ENCODE results near the gene HOXD8. TPM values are rescaled to one million over a fixed set of nuclear protein-coding genes. Genes with fewer than 3 reads are reported as not detected.

The HOXD8 gene
- polyA plus RNA-seq, 4 donors = 0.89 to 7.3 (median 3.6) TPM

DNA sequence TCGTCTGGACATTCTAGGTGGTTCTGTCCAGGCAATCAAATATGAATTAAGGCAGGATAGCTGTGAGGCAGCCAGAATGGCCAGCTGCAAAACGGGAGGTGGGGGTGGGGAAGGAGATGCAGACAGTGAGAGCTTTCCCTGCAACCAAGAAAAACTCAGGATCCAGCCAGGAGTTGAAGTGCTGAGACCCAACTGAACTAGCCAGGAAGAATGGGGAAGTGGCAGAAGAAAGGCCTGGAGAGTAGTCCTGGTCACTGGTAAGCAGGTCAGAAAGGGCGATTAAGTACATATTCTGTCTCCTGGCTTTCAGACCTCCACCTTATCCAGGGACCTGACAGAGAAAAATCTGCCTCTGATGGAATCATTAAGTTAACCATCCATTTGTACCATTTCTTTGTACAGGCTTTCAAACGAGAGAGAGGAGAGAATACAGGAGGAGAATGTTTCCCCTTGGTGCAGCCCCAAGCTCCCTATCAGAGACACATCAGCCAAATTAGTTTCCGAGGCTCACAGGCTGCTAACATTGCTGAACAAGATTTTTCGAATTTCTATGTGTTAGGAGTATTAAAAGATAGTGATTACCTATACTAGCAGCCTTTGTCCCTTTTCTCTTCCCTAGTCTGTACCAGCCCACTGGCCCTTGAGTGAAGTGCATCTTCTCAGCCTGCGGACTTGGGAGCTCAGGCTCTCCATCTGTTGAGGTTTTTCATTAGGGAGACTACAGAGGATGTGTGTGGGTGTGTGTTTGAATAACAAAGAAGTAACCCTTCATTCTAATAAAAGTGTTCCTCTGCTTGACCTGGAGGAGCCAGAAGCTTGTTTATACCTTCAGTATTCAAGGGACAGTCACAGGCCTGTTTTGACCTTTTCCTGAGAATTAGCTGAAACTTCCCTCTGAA lies 46.5 kb downstream of the HOXD8 start:
- Histone ChIP-seq H3K27ac (ENCODE audit: low read depth in 1 of 3, low read length in 2 of 3) (peak overlapping the region in 1 of 3 donors; percentile 42), H3K4me1 (ENCODE audit: control insufficient read depth in 3 of 3, insufficient read depth in 2 of 3, low read depth in 1 of 3, low read length in 2 of 3) (no peaks in the 10 kb centered on the region), H3K4me3 (ENCODE audit: low read depth in 1 of 3, low read length in 3 of 3) (no peak overlapping the region), H3K9me3 (ENCODE audit: control insufficient read depth in 2 of 2, insufficient read depth in 1 of 2, low read depth in 1 of 2, low read length in 1 of 2) (peaks cover 0 to 4% of the 10 kb centered on the region in 2 donors), H3K27me3 (ENCODE audit: control insufficient read depth in 3 of 3, insufficient read depth in 3 of 3, low read length in 3 of 3) (peaks cover 5 to 91% (median 53%) of the 10 kb centered on the region in 3 donors), H3K36me3 (ENCODE audit: control insufficient read depth in 3 of 3, insufficient read depth in 2 of 3, low read depth in 1 of 3, low read length in 3 of 3) (peaks cover 0 to 2% (median 0%) of the 10 kb centered on the region in 3 donors)
- FAIRE-seq (no peak), DNase-seq (no peak)
- WGBS, 3 donors = 63 to 73% (median 68%) methylated on average over 7 of the region's 7 CpGs

GRCh38 chr2:176177580-176178037 lies 48.1 kb downstream of the HOXD8 start:
- peak overlapping the region in 2 of 3 donors; percentile 13 to 17 for H3K4me3 ChIP-seq (ENCODE audit: low read depth in 1 of 3, low read length in 3 of 3)
- WGBS, 3 donors = 12 to 16% (median 13%) methylated on average over 12 of the region's 12 CpGs
- FAIRE-seq (no peak), DNase-seq (peak in 1 of 2 donors; percentile 22)
- peaks cover 5 to 83% (median 44%) of the 10 kb centered on the region in 3 donors for H3K27me3 ChIP-seq (ENCODE audit: control insufficient read depth in 3 of 3, insufficient read depth in 3 of 3, low read length in 3 of 3)
- H3K36me3 ChIP-seq (ENCODE audit: control insufficient read depth in 3 of 3, insufficient read depth in 2 of 3, low read depth in 1 of 3, low read length in 3 of 3) = no peaks in the 10 kb centered on the region
- no peaks in the 10 kb centered on the region for H3K9me3 ChIP-seq (ENCODE audit: control insufficient read depth in 2 of 2, insufficient read depth in 1 of 2, low read depth in 1 of 2, low read length in 1 of 2)
- H3K27ac ChIP-seq (ENCODE audit: low read depth in 1 of 3, low read length in 2 of 3) = peak overlapping the region in 2 of 3 donors; percentile 9 to 12
- no peaks in the 10 kb centered on the region for H3K4me1 ChIP-seq (ENCODE audit: control insufficient read depth in 3 of 3, insufficient read depth in 2 of 3, low read depth in 1 of 3, low read length in 2 of 3)

DNA sequence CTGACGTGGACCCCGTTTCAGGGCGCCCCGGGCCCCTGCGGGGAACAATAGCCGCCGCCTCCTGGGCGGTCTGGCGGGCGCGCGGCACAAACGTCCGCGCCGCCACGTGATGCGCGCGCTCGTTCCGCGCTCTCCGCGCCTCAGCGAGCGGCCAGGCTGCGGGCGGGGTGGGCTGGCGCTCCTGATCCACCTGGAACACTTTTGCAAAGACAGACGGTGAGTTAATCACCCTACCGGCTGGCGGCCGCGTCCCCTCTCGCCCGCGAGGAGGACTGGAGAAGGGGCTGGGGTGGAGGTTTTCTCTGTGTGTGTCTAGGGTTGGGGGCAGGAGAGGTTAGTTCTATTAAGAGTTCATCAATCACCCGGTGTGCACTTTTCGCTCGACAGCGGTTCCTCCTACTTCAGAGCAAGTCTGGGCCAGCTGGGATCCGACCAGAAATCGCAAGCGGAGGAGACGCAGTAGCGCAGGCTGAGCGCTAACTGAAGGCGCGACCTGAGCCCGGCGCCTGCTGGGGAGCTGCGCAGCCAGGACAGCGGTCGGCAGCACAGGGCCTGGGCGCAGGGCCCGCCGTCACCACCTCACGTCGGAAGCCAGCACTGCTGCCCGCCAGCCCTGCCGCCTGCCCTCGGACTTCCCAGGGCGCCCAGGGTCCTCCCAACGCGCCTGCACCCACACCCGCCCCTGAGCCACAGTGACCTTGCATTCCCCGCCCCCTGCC lies 48.7 kb downstream of the HOXD8 start:
- Histone ChIP-seq H3K4me3 (ENCODE audit: low read depth in 1 of 3, low read length in 3 of 3) (peak overlapping the region; percentile 13 to 17 (median 16)), H3K27ac (ENCODE audit: low read depth in 1 of 3, low read length in 2 of 3) (peak overlapping the region in 2 of 3 donors; percentile 40 to 46), H3K27me3 (ENCODE audit: control insufficient read depth in 3 of 3, insufficient read depth in 3 of 3, low read length in 3 of 3) (peaks cover 5 to 83% (median 40%) of the 10 kb centered on the region in 3 donors), H3K9me3 (ENCODE audit: control insufficient read depth in 2 of 2, insufficient read depth in 1 of 2, low read depth in 1 of 2, low read length in 1 of 2) (no peaks in the 10 kb centered on the region), H3K36me3 (ENCODE audit: control insufficient read depth in 3 of 3, insufficient read depth in 2 of 3, low read depth in 1 of 3, low read length in 3 of 3) (no peaks in the 10 kb centered on the region), H3K4me1 (ENCODE audit: control insufficient read depth in 3 of 3, insufficient read depth in 2 of 3, low read depth in 1 of 3, low read length in 2 of 3) (no peaks in the 10 kb centered on the region)
- 2 to 7% (median 5%) methylated on average over 52 to 68 of the region's 68 CpGs for WGBS, 3 donors
- no peak for FAIRE-seq
- peak in 1 of 2 donors; percentile 36 for DNase-seq

GRCh38 chr2:176178757-176179295 lies 49.3 kb downstream of the HOXD8 start:
- FAIRE-seq (no peak), DNase-seq (no peak)
- Histone ChIP-seq H3K27ac (ENCODE audit: low read depth in 1 of 3, low read length in 2 of 3) (peak overlapping the region in 1 of 3 donors; percentile 40), H3K27me3 (ENCODE audit: control insufficient read depth in 3 of 3, insufficient read depth in 3 of 3, low read length in 3 of 3) (peaks cover 5 to 80% (median 39%) of the 10 kb centered on the region in 3 donors), H3K9me3 (ENCODE audit: control insufficient read depth in 2 of 2, insufficient read depth in 1 of 2, low read depth in 1 of 2, low read length in 1 of 2) (no peaks in the 10 kb centered on the region), H3K4me3 (ENCODE audit: low read depth in 1 of 3, low read length in 3 of 3) (no peak overlapping the region), H3K4me1 (ENCODE audit: control insufficient read depth in 3 of 3, insufficient read depth in 2 of 3, low read depth in 1 of 3, low read length in 2 of 3) (no peaks in the 10 kb centered on the region), H3K36me3 (ENCODE audit: control insufficient read depth in 3 of 3, insufficient read depth in 2 of 3, low read depth in 1 of 3, low read length in 3 of 3) (no peaks in the 10 kb centered on the region)
- 26 to 33% (median 29%) methylated on average over 7 of the region's 7 CpGs for WGBS, 3 donors

DNA sequence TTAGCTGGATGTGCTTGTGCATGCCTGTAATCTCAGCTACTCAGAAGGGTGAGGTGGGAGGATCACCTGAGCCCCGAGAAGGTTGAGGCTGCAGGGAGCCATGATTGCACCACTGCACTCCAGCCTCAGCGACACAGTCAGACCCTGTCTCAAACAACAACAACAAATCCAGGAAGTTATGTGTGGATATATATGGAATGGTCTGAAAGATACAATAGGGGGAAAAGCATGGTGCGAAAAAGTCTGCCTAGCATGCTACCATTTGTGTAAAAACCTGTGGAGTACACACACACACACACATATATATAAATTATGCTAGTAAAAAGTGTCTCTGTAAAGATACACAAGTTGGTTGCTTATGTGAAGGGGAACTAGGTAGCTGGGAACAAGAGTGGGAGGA lies 52.0 kb downstream of the HOXD8 start:
- no peaks in the 10 kb centered on the region for H3K4me1 ChIP-seq (ENCODE audit: control insufficient read depth in 3 of 3, insufficient read depth in 2 of 3, low read depth in 1 of 3, low read length in 2 of 3)
- WGBS, 3 donors = 66 to 87% (median 82%) methylated on average over 3 of the region's 3 CpGs
- no peak overlapping the region for H3K4me3 ChIP-seq (ENCODE audit: low read depth in 1 of 3, low read length in 3 of 3)
- no peak for FAIRE-seq
- H3K9me3 ChIP-seq (ENCODE audit: control insufficient read depth in 2 of 2, insufficient read depth in 1 of 2, low read depth in 1 of 2, low read length in 1 of 2) = no peaks in the 10 kb centered on the region
- no peaks in the 10 kb centered on the region for H3K36me3 ChIP-seq (ENCODE audit: control insufficient read depth in 3 of 3, insufficient read depth in 2 of 3, low read depth in 1 of 3, low read length in 3 of 3)
- no peak for DNase-seq
- peaks cover 0 to 68% (median 28%) of the 10 kb centered on the region in 3 donors for H3K27me3 ChIP-seq (ENCODE audit: control insufficient read depth in 3 of 3, insufficient read depth in 3 of 3, low read length in 3 of 3)
- H3K27ac ChIP-seq (ENCODE audit: low read depth in 1 of 3, low read length in 2 of 3) = no peak overlapping the region

Other genes with a start within 250 kb of the HOXD8 start
- 10 to 100 TPM in 1 of 4 donors, 1 to 10 TPM in 3; 2.2 to 19.6 (median 5.0) TPM for gene LNPK, start 127.4 kb upstream of the HOXD8 start, polyA plus RNA-seq
- gene EVX2, start 45.7 kb upstream of the HOXD8 start, polyA plus RNA-seq = not detected
- not detected for gene HOXD13, start 37.0 kb upstream of the HOXD8 start, polyA plus RNA-seq
- gene HOXD12, start 29.9 kb upstream of the HOXD8 start, polyA plus RNA-seq = not detected
- gene HOXD11, start 22.4 kb upstream of the HOXD8 start, polyA plus RNA-seq = not detected
- gene HOXD10, start 12.9 kb upstream of the HOXD8 start, polyA plus RNA-seq = under 1 TPM in 1 of 4 donors, not detected in 3; 0.09 TPM
- gene HOXD9, start 7.0 kb upstream of the HOXD8 start, polyA plus RNA-seq = 1 to 10 TPM in 1 of 4 donors, under 1 TPM in 2, not detected in 1; 0.27 to 1.9 (median 0.28) TPM
- gene HOXD4, start 21.8 kb downstream of the HOXD8 start, polyA plus RNA-seq = 10 to 100 TPM in 1 of 4 donors, under 1 TPM in 1, not detected in 2; 0.97 to 14.7 TPM
- 1 to 10 TPM in 1 of 4 donors, under 1 TPM in 1, not detected in 2; 0.98 to 5.2 TPM for gene HOXD3, start 27.6 kb downstream of the HOXD8 start, polyA plus RNA-seq
- 1 to 10 TPM in 1 of 4 donors, under 1 TPM in 1, not detected in 2; 1.00 to 8.2 TPM for gene HOXD1, start 59.0 kb downstream of the HOXD8 start, polyA plus RNA-seq
- 10 to 100 TPM; 28.1 to 53.7 (median 40.7) TPM for gene MTX2, start 139.7 kb downstream of the HOXD8 start, polyA plus RNA-seq

All from small intestine (tissue), 7 donors.